NCI-H774 (cell line): ENCODE results near the gene ZNF430.
"Not testable (repeated sequence)": the region's sequence is repeated elsewhere in the genome, so short reads cannot be mapped to it uniquely, and the experiment has no call there.

ENCODE experiments used
- DNase-seq: peaks from one replicate; lab custom pipeline; 2025; lab: John Stamatoyannopoulos, UW

ZNF430 gene

DNA sequence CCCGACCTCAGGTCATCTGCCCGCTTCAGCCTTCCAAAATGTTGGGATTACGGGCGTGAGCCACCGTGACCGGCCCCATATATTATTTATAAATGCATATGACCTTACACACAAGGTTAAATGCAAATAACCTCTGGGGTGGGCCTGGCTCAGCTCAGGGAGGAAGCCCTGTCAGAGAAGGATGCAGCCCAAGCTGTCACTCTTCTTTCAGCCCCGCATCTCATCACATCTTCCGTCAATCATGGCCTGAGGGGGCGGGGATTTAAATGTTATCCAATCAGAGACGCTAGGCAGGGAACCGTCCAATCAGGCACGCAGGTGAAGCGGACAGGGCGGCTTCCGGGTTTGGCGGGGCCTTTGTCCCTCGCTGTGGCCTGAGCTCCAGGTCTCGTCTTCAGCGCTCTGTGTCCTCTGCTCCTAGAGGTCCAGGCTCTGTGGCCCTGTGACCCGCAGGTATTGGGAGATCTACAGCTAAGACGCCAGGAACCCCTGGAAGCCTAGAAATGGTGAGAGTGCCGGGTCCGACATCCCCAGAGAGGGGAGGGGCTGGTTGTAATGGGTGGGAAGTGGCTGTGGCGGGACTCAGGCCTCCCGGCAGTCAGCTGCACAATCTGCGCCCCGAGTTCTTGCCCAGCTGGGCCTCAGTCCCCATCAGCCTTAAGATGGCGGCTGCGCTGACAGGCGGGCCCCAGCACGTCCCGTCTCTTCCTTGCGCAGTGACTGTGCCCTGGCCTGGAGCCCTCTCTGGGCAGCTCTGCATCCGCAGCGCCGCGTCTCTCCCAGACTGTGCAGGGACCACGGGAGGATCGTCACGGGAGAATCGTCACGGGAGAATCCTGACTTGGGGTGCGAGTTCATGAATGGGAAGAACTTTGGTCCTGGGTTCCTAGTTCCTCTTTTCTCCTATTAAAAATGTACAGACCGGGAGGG, at the start of gene ZNF430:
TSS of gene ZNF430 (plus strand) at position 360 of the 930 bp plus-strand sequence. CDS start at position 504, 144 bp downstream.
- DNase-seq, result peak; percentile 94

- DNase-seq, result not testable (repeated sequence)
These were observed 27.7 kb upstream of the ZNF430 start for GRCh38 chr19:20992788-20993187.

DNA sequence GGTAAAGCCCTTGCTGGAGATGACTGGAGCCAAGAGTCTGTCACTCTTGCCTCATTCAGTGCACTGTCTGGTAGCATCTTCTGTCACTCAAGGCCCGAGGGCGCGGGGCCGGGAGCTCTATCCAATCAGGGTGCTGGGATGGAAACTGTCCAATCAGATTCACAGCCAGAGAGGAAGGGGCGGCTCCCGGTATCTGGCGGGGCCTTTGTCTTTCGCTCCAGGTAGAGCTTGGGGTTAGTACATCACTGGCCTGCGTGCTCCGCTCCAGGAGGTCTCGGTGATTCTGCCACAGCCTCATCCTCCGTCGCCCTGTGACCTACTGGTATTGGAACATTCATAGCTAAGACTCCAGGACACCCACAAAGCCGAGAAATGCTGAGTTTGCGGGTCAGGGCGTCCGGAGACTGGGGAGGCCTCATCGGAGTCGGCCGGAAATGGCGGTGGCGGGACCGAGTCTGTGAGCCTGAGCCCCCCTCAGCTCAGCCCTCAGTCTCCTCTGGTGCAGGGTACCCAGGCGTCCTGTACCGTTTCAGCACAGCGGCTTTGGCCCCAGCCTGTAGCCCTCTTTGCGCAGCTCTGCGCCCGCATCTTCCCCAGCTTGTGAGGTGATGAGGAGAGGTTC, 20.6 kb upstream of the ZNF430 start:
- DNase-seq, result peak; percentile 76

DNA sequence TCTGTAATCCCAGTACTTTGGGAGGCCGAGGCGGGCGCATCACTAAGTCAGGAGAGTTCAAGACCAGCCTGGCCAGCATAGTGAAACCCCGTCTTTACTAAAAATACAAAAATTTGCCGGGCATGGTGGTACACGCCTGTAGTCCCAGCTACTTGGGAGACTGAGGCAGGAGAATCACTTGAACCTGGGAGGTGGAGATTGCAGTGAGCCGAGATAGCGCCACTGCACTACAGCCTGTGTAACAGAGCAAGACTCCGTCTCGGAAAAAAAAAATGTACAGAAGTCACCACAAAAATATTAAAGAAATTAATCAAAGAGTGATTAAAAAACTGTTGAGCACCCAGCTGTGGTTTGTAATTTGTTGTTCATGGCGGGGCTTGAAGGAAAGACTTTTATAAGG, 781 bp downstream of the ZNF430 start:
- DNase-seq, result not testable (repeated sequence)

DNA sequence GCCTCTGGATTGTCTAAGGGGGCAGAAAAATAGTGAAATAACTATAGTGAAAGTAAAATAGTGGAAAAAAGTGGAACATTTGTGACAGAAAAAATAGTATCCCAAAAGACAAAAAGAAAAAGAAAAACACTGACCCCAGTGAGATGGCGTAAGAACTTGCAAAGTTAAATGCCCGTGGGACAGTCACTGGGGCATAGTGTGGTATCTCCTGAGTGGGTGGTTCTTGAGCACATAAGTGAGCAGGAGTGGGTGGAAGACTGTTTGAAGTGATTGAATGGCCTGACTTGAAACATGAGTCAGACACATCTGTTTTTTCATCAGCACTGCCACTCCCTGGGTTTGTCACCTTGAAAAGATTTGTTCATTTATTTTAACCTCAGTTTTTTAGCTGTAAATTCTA, 2.5 kb downstream of the ZNF430 start:
- DNase-seq, result no peak

GRCh38 chr19:21023901-21024300, 3.4 kb downstream of the ZNF430 start:
- no peak for DNase-seq

DNA sequence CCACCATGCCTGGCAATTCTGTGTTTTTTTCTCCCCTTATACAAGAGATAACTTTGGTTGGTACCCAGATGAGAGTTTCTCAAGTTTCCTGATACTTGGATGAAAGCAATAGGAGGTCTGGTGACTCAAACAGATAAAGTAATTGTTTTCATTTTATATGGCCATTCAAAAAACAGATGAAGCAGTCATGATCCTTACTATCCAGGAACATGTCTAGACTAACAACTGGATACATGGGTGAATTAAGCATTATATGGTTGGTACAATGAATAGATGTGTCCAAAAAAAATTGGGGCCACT, 8.5 kb downstream of the ZNF430 start:
- DNase-seq, result no peak

GRCh38 chr19:21045028-21045427, 24.6 kb downstream of the ZNF430 start:
- no peak for DNase-seq

DNA sequence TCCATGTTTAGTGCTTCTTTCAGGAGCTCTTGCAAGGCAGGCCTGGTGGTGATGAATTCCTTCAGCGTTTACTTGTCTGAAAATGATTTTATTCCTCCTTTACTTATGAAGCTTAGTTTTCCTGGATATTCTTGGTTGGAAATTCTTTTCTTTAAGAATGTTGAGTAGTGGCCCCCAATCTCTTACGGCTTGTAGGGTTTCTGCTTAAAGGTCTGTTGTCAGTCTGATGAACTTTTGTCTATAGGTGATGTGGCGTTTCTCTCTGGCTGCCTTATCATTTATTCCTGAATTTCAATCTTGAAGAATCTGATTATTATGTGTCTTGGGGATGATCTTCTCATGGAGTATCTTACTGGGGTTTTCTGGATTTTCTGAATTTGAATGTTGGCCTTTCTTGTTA, 26.0 kb downstream of the ZNF430 start:
- no peak for DNase-seq

DNA sequence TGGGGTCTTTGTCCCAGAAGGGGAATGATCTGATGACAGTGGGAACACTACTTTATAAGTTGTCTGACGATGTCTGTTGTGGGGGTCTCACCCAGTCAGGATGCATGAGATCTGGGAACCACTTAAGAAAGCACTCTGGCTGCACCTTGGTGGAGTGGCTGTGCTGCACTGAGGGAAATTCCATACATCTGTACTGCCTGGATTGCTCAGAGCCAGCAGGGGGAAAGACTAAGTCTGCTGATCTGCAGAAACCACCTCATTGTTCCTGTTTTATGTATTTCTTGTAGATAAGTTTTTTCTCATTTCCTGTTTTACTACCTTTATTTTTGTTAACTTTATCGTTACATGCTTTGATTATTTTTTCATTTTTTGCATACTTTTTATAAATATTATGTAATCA, 27.3 kb downstream of the ZNF430 start:
- DNase-seq, result no peak

GRCh38 chr19:21052902-21053301, 32.4 kb downstream of the ZNF430 start:
- no peak for DNase-seq

DNA sequence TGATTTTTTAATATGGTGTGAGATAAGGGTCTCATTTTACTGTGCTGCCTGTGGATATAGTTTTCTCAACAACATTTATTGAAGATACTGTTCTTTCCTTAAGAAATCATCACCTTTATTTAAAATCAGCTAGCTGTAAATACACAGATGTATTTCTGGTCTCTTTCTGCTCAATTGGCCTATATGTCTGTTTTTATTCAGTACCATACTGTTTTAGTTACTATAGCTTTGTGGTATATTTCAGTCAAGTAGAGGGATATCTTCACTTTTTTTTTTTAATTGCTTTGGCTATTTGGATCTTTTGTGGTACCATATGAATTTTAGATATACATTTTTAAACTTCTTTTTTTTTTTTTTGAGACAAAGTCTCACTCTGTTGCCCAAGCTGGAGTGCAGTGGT, 44.9 kb downstream of the ZNF430 start:
- no peak for DNase-seq

- peak; percentile 94 for DNase-seq
These were observed 61.8 kb downstream of the ZNF430 start, which contains the start of gene ZNF714 for GRCh38 chr19:21082011-21082975. ZNF714 (plus strand) TSS chr19:21082203; CDS start chr19:21098269, 16,066 bp downstream.

GRCh38 chr19:21084343-21084742, 63.9 kb downstream of the ZNF430 start:
- no peak for DNase-seq

- DNase-seq, result no peak
These were observed 67.4 kb downstream of the ZNF430 start for GRCh38 chr19:21087871-21088270.

DNA sequence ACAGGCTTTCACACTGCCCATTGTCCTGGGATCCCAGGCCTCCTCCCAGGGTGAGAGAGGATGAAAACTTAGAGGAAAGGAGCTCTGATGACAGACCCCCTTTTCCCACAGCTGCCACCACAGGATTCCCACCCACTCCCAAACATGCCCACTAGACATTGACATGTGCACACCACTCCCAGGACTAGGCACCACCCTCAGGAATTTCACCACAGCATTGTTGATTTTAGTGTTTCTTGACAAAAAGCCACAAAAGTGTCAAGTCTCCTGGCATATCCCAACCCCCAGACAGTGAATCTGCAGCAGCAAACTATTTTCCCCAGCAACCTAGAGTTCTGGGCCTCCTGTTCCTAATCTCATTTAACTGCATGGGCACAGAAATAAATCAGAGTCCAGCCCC, 71.7 kb downstream of the ZNF430 start:
- DNase-seq, result no peak

GRCh38 chr19:21094347-21095025, 74.0 kb downstream of the ZNF430 start:
- DNase-seq, result no peak

DNA sequence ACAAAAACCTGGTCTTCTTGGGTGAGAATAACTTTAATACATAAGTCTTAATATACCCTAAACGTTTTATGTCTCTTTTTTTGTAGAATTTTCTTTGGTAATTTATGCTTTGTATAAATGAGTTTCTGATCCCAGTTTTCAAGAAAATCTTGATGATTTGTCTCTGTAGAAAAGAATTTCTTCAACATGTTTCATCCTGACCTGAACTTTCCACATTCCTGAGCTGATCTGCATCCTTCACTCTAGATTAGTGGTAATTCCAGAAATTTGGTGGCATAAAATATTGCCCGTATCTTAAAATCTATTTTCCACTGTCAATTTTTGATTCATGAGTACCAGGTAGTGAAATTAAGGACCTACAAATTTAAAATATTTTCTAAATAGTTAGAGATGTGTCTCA, 77.8 kb downstream of the ZNF430 start:
- no peak for DNase-seq

DNA sequence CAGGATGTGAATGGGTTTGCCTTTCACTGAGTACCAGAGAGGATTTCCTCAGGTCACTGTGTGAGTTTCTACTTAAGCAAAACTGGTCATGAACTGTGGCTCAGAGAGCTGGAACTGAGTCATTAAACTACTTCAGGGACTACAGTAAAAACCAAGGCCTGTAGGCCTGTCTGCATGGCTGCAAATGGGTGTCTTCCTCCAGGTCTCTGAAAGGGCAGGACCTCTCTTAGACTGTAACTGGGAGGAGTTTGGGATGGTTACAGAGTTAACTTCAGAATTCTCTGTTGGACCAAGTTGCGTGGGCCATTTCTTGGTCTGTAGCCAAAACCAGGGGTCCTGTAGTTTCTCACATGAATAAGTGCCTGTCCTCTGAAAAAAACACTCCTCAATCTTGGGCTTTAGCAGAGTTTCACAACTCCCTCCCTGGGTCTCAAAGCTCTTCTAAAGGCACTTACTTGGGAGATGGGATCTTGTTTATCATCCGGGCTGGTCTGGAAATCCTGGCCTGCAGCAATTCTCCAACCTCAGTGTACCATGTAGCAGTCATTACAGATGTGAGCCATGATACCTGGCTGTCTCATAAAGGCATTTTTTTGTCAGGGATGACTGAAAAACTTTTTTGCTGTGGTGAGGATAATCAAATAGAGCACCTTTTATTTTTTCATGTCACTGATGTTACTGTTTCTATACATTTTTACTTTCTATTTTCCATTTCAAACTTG, 81.2 kb downstream of the ZNF430 start:
- no peak for DNase-seq

GRCh38 chr19:21109116-21109515, 88.7 kb downstream of the ZNF430 start:
- DNase-seq, result no peak
